Transverse colon (tissue), 4 donors: ENCODE measurements around the gene ADGRL2. TPM values are rescaled to one million over a fixed set of nuclear protein-coding genes. Genes with fewer than 3 reads are reported as not detected.

ENCODE experiments used
- DNase-seq: peaks from one replicate; pipeline ENCODE4 v3.0.0-alpha.2; 2019
- H3K27ac ChIP-seq, 4 donors: fragments of 200-600 bp; sonication (generic); 2 replicates each; pipeline ENCODE4 v1.5.1; 2016 to 2018; ENCODE audit warnings: inconsistent platforms in 4 of 4
- H3K27me3 ChIP-seq: fragments of 200-600 bp; sonication (generic); 2 replicates; pipeline ENCODE4 v1.5.1; 2017; ENCODE audit warnings: inconsistent platforms
- H3K36me3 ChIP-seq, 4 donors: fragments of 200-600 bp; sonication (generic); 2 replicates each; pipeline ENCODE4 v1.5.1; 2017 to 2019; ENCODE audit warnings: inconsistent platforms in 4 of 4
- H3K4me1 ChIP-seq, 4 donors: fragments of 200-600 bp; sonication (generic); 2 replicates each; pipeline ENCODE4 v1.5.1; 2017 to 2020; ENCODE audit warnings: inconsistent platforms in 4 of 4
- H3K4me3 ChIP-seq, 4 donors: fragments of 200-600 bp; sonication (generic); 1 replicate in 1 of 4; 2 replicates in 3 of 4; pipeline versions ENCODE4 v1.5.1 to v1.6.1; 2017 to 2019; ENCODE audit warnings: inconsistent platforms in 4 of 4
- H3K9me3 ChIP-seq, 2 donors: fragments of 200-600 bp; sonication (generic); 2 replicates each; pipeline ENCODE4 v1.5.1; 2017 to 2019; ENCODE audit warnings: inconsistent platforms in 2 of 2
- EP300 ChIP-seq: sonication (generic); formaldehyde crosslinking; IDR thresholded peaks from one replicate; pipeline ENCODE4 v1.6.1; 2017; ENCODE audit warnings: antibody characterized with exemption, low read depth
- POLR2A ChIP-seq: fragments of 450-650 bp; IDR thresholded peaks from one replicate; pipeline ENCODE4 v1.6.1; 2016; ENCODE audit warnings: antibody characterized with exemption, mild to moderate bottlenecking, moderate library complexity
- POLR2AphosphoS5 ChIP-seq, 3 donors: sonication (generic); formaldehyde crosslinking; IDR thresholded peaks; one replicate each; pipeline ENCODE4 v1.6.1; 2016; ENCODE audit warnings: antibody characterized with exemption in 3 of 3
- WGBS, 2 donors: methylation state at CpG; one replicate each; pipeline ENCODE4 v1.1.5; 2018; ENCODE audit warnings: low coverage in 1 of 2; 5-methylcytosine and 5-hydroxymethylcytosine counted together
- in situ Hi-C, 4 donors: fragments of 200-750 bp; cut with MboI; loops; one replicate each; pipeline versions ENCODE4 v1.15.0 to v1.15.1; 2017; ENCODE audit warnings: low sequenced_read_pairs in 3 of 4, low pct_ligation_motif_present in 1 of 4, low pct_unique_long_range_greater_than_20kb in 1 of 4
- intact Hi-C: fragments of 100-400 bp; cut with DNase I; formaldehyde crosslinking; loops from one replicate; pipeline ENCODE4 v1.15.1; 2023; ENCODE audit warnings: low total_unique reads
- total RNA-seq, 4 donors: library from RNA; depleted of rRNA; stranded (reverse); fragments of >200 nt; gene quantifications; one replicate each; pipeline ENCODE4 v1.1.0, GENCODE V29; 2016
- TF ChIP-seq, protein P1 (sequence below), 5 experiments: fragments of 200-600 bp in 3 of 5; fragments of 450-650 bp in 2 of 5; sonication (generic) in 3 of 5; IDR thresholded peaks; 1 replicate in 2 of 5; 2 replicates in 3 of 5; pipeline ENCODE4 v1.5.1; 2016 to 2017; ENCODE audit warnings: antibody characterized with exemption in 5 of 5, inconsistent platforms in 3 of 5, mild to moderate bottlenecking in 2 of 5, moderate library complexity in 1 of 5

The ADGRL2 gene
- total RNA-seq, 4 donors from 2014 or later: 11.5 to 16.5 (median 14.1) TPM

DNA sequence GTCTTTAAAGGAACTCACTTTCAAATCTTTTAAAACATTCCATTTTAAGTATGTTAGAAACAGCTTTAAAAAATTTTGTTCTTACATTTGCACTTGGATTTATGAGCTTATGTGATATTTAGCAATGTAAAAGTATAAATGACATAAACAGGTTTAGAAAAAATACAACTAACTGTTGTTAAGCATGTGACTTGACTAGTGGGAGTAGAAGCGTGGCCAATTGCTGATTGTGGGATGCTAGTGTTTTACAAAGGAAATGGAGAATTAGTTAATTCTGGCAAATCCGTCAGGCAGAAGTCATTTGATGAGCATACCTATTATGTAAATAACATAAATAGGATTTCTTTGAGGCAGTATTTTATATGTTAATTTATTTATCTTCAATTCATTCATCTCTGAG, 175.8 kb downstream of the ADGRL2 start:
- DNase-seq: no peak
- in situ Hi-C loops: no loop called here
- H3K4me3 ChIP-seq: no peak overlapping the region
- WGBS, 2 donors: 74 to 80% methylated on average over 2 of the region's 2 CpGs
- no peak overlapping the region for H3K27ac ChIP-seq
- H3K9me3 ChIP-seq: no peaks in the 10 kb centered on the region
- H3K4me1 ChIP-seq: no peaks in the 10 kb centered on the region
- TF ChIP-seq POLR2AphosphoS5 (IDR thresholded peaks at IDR 0.05) (no peak), EP300 (no peak), POLR2A (no peak)
- TF ChIP-seq, protein P1, sequence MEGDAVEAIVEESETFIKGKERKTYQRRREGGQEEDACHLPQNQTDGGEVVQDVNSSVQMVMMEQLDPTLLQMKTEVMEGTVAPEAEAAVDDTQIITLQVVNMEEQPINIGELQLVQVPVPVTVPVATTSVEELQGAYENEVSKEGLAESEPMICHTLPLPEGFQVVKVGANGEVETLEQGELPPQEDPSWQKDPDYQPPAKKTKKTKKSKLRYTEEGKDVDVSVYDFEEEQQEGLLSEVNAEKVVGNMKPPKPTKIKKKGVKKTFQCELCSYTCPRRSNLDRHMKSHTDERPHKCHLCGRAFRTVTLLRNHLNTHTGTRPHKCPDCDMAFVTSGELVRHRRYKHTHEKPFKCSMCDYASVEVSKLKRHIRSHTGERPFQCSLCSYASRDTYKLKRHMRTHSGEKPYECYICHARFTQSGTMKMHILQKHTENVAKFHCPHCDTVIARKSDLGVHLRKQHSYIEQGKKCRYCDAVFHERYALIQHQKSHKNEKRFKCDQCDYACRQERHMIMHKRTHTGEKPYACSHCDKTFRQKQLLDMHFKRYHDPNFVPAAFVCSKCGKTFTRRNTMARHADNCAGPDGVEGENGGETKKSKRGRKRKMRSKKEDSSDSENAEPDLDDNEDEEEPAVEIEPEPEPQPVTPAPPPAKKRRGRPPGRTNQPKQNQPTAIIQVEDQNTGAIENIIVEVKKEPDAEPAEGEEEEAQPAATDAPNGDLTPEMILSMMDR (IDR thresholded peaks at IDR 0.05): no peak
- intact Hi-C loops: no loop called here
- no peaks in the 10 kb centered on the region for H3K36me3 ChIP-seq
- no peaks in the 10 kb centered on the region for H3K27me3 ChIP-seq

GRCh38 chr1:81978945-81979344, 178.2 kb downstream of the ADGRL2 start:
- no peaks in the 10 kb centered on the region for H3K9me3 ChIP-seq
- intact Hi-C loops (no loop called here), in situ Hi-C loops (no loop called here)
- TF ChIP-seq, protein P1 (IDR thresholded peaks at IDR 0.05): no peak
- TF ChIP-seq POLR2A: no peak
- TF ChIP-seq EP300: no peak
- no peak for TF ChIP-seq POLR2AphosphoS5 (IDR thresholded peaks at IDR 0.05)
- no peaks in the 10 kb centered on the region for H3K36me3 ChIP-seq
- H3K4me3 ChIP-seq: no peak overlapping the region
- no peak for DNase-seq
- no peaks in the 10 kb centered on the region for H3K4me1 ChIP-seq
- H3K27ac ChIP-seq: no peak overlapping the region
- H3K27me3 ChIP-seq: no peaks in the 10 kb centered on the region

DNA sequence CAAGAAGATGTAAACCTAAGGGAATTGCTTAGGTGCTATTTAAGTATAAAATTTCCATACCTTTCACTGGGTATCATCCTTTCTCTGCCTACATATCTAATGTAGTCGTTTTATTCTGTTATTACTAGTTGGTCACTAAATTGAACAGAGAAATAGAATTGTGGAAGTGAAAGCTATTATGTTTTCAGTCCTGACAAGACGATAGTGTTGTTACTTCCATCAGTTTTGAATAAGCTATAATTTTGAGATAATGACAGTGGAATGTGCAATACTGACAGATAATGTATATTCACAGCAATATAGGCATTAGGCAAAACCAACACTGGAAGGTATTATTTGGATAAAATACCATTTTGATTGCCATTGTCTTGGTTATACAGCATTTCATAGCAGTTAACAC, 181.8 kb downstream of the ADGRL2 start:
- in situ Hi-C loops: no loop called here
- TF ChIP-seq EP300 (no peak), POLR2AphosphoS5 (IDR thresholded peaks at IDR 0.05) (no peak)
- WGBS, 2 donors: 74 to 77% methylated on average over 2 of the region's 2 CpGs

GRCh38 chr1:81989524-81989923, 188.8 kb downstream of the ADGRL2 start:
- H3K27ac ChIP-seq: no peak overlapping the region
- 72 to 88% methylated on average over 1 of the region's 1 CpG for WGBS, 2 donors
- in situ Hi-C loops (no loop called here), intact Hi-C loops (no loop called here)
- H3K4me1 ChIP-seq: no peaks in the 10 kb centered on the region
- H3K27me3 ChIP-seq: no peaks in the 10 kb centered on the region
- no peak overlapping the region for H3K4me3 ChIP-seq
- no peak for DNase-seq
- no peaks in the 10 kb centered on the region for H3K36me3 ChIP-seq
- TF ChIP-seq EP300 (no peak), POLR2AphosphoS5 (IDR thresholded peaks at IDR 0.05) (no peak), POLR2A (no peak)
- TF ChIP-seq, protein P1 (IDR thresholded peaks at IDR 0.05): no peak
- H3K9me3 ChIP-seq: no peaks in the 10 kb centered on the region

More for the DNA sequence above, 181.8 kb downstream of the ADGRL2 start:
- Histone ChIP-seq H3K27me3 (no peaks in the 10 kb centered on the region), H3K9me3 (no peaks in the 10 kb centered on the region), H3K4me1 (no peaks in the 10 kb centered on the region), H3K4me3 (no peak overlapping the region), H3K27ac (no peak overlapping the region), H3K36me3 (no peaks in the 10 kb centered on the region)
- DNase-seq: no peak
- intact Hi-C loops: no loop called here

- in situ Hi-C loops (no loop called here), intact Hi-C loops (no loop called here)
- Histone ChIP-seq H3K4me1 (no peaks in the 10 kb centered on the region), H3K27me3 (no peaks in the 10 kb centered on the region), H3K36me3 (no peaks in the 10 kb centered on the region), H3K9me3 (no peaks in the 10 kb centered on the region), H3K4me3 (no peak overlapping the region), H3K27ac (no peak overlapping the region)
- DNase-seq: no peak
- 87 to 89% methylated on average over 7 of the region's 7 CpGs for WGBS, 2 donors
- TF ChIP-seq, protein P1 (IDR thresholded peaks at IDR 0.05): no peak
- TF ChIP-seq POLR2A (no peak), POLR2AphosphoS5 (IDR thresholded peaks at IDR 0.05) (no peak), EP300 (no peak)
Observed at GRCh38 chr1:81990241-81990640, 189.5 kb downstream of the ADGRL2 start.
